ENCODE measurements around the gene DPF1.

The DPF1 gene

DNA sequence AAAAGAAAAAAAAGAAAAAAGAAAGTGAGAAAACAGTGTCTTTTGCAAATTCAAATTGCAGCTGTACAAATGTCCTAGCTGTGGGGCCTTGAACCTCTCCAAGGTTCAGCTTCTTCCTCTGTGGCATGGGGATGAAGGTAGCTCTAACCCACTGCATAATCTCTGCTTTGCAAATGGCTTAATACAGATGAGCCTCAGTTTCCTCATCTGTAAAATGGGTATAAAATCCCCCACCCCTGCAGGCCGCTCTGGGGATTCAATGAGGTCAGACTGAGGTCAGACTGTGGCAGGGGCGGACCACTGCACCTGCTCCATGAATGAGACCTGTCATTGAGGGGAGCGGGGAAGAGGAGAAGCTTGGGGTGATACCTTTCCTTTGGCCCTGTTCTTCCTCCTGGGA, 5.8 kb downstream of the DPF1 start:
- no peak for DNase-seq (ENCODE audit: low read depth)
- no peak overlapping the region for H3K4me3 ChIP-seq (ENCODE audit: low read depth, low read length)
- TF ChIP-seq, protein P1, sequence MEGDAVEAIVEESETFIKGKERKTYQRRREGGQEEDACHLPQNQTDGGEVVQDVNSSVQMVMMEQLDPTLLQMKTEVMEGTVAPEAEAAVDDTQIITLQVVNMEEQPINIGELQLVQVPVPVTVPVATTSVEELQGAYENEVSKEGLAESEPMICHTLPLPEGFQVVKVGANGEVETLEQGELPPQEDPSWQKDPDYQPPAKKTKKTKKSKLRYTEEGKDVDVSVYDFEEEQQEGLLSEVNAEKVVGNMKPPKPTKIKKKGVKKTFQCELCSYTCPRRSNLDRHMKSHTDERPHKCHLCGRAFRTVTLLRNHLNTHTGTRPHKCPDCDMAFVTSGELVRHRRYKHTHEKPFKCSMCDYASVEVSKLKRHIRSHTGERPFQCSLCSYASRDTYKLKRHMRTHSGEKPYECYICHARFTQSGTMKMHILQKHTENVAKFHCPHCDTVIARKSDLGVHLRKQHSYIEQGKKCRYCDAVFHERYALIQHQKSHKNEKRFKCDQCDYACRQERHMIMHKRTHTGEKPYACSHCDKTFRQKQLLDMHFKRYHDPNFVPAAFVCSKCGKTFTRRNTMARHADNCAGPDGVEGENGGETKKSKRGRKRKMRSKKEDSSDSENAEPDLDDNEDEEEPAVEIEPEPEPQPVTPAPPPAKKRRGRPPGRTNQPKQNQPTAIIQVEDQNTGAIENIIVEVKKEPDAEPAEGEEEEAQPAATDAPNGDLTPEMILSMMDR (conservative IDR thresholded peaks at IDR 0.05; ENCODE audit: low read depth, low read length) = no peak

DNA sequence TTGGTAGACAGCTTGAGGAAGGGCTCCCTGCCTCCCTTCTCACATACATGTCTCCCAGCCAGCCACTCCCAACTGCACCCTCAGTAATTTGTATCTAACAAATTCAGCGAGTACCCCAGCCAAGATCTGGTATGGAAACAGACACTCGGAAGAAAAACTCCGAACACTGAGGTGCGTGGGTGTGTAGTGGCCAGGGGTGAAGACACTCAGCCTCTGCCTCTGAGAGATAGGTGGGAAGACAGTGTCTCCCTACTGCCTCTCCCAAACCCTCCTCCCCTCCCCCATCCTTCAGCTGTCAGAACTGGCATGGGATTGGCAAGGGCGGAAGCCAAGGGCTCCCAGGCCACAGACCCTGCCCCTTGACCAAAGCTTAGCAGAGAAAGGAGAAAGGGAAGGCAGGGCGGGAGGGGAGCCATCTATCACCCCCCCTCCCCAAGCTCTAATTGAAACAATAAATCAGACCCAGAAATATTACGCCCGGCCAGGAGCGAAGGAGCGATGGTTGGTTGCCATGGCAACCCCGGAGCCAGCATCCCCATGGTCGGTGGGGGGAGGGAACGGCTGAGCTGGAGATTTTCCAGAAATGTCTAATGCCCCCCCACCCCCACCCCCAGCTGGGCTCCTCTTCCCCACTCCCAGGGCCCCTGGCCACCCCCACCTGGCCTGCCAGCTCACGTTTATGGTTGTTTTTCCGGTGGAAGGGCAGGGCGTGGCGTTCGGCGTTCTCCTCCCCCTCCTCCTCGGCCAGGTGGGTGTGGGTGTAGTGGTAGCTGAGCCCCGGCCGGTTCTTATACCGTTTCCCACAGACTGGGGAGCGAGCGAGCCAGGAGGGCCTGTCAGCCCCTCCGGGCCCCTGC, 7.0 kb downstream of the DPF1 start:
- H3K4me3 ChIP-seq (ENCODE audit: low read depth, low read length) = no peak overlapping the region

DNA sequence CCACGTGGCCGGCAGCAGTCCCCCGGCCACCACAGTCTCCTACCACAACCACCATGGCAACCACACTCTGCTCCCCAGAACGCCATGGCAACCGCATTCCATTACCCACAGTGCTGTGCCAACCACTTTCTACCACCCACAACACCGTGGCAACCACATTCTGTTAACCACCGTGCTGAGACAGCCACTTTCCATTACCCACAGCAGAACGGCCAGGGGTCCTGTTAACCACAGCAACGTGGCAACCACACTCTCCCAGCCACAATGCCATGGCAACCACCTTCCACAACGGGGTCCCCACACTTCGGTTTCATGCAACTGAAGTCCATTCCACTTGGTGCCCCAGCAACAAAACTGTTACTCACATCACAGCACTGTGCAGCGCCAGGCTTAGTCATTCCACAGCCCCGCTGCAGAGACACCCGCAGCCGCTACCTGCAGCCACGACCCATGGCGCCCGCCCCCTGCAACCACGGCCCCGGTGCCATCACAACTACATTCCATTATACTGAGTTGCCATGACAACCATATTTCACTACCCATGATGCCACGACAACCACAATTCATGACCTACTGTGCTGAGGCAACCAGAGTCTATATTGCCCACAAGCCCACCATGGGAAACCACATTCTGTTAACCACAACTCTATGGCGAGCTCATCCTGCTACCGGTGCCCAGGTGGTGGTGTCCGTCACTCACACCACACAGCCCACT, 10.0 kb downstream of the DPF1 start:
- TF ChIP-seq, protein P1 (conservative IDR thresholded peaks at IDR 0.05; ENCODE audit: low read depth, low read length) = no peak
- H3K4me3 ChIP-seq (ENCODE audit: low read depth, low read length) = no peak overlapping the region
- DNase-seq (ENCODE audit: low read depth) = peak; percentile 52

More for the DNA sequence above, 7.0 kb downstream of the DPF1 start:
- TF ChIP-seq, protein P1 (conservative IDR thresholded peaks at IDR 0.05; ENCODE audit: low read depth, low read length) = no peak
- no peak for DNase-seq (ENCODE audit: low read depth)

DNA sequence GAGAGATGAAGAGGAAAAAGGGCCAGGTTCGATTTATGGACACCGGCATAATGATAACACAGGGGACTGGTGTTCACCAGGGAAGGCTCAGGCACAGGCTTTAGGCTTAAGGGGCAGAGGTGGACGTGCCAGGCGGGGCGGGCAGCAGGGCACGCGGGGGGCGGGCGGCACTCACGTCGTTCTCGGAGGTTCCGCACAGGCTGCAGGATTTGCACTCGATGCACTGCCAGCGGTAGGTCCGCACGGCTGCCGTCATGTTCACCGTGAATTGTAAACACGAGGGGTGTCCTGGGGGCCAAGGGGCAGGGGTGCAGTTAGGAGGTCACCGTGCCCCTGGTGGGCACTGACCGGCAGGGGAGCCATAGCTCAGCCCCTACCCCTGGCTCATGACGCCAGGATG, 10.6 kb downstream of the DPF1 start:
- no peak overlapping the region for H3K4me3 ChIP-seq (ENCODE audit: low read depth, low read length)
- TF ChIP-seq, protein P1 (conservative IDR thresholded peaks at IDR 0.05; ENCODE audit: low read depth, low read length) = no peak
- no peak for DNase-seq (ENCODE audit: low read depth)

DNA sequence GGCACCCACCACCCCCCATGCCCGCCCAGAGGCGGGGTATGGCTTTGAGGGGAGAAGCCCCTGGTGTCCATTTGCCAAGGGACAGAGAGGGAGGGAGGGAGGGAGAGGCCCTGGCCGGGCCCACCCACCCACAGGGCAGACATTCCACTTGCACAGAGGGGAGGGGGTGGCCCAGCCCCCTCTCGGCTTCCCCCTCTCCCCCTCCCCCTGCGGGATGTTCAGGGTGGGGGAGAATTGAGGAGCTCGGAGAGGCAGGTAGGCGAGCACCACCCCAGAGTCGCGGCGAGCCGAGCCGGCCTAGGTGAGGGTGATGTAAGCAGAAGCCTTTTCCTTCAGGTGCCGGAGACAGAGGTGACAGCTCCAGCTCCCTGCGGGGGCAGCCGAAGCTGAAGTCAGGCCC, 12.3 kb downstream of the DPF1 start:
- TF ChIP-seq, protein P1 (conservative IDR thresholded peaks at IDR 0.05; ENCODE audit: low read depth, low read length) = no peak
- H3K4me3 ChIP-seq (ENCODE audit: low read depth, low read length) = no peak overlapping the region
- DNase-seq (ENCODE audit: low read depth) = no peak

DNA sequence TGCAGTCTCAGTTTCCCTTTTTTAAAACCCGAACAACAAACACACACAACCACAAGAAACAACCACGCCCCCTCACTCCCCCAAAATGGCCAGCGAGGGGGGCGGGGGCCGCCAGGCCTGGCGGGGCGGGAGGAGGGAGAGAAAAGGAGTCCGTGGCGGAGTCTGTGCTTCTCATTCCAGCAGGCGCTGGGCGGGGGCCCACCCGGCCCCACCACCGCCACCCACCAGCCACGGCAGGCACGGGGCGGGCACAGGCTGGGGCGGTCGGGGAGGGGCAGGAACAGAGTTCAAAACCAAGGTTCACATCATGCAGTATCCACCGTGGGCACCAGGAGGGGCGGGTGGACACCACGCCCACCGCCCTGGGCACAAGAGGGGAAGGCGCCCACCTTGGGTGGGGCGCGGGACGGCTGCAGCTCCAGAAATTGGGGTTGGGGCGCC, 12.9 kb downstream of the DPF1 start:
- no peak overlapping the region for H3K4me3 ChIP-seq (ENCODE audit: low read depth, low read length)
- TF ChIP-seq, protein P1 (conservative IDR thresholded peaks at IDR 0.05; ENCODE audit: low read depth, low read length) = no peak
- no peak for DNase-seq (ENCODE audit: low read depth)
